TTC549 (cell line): ENCODE results near the gene CDK5R2.

Experiments
- FAIRE-seq: peaks from 2 replicates; lab custom pipeline; 2012; peaks lifted over from hg19 to GRCh38; lab: Jason Lieb, UNC

The CDK5R2 gene

DNA sequence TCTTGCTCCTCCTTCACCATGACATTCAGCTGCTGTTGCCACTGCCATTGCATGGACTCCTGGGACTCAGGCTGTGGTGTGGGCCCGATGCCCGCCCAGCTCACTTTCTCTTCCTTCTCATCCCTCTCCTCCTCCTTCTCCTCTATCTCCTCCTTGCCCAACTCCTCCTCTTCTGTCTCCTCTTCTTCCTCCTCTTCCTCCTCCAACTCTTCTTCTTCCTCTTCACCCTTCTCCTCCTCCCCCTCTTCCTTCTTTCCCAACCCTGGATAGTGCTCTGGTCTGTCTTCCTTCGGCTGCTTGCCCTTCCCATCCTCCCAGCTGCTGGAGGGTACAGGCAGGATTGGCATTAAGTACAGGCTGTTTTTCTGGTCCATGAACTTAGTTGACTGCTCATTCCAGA, 44.5 kb downstream of the CDK5R2 start:
- no peak for FAIRE-seq

DNA sequence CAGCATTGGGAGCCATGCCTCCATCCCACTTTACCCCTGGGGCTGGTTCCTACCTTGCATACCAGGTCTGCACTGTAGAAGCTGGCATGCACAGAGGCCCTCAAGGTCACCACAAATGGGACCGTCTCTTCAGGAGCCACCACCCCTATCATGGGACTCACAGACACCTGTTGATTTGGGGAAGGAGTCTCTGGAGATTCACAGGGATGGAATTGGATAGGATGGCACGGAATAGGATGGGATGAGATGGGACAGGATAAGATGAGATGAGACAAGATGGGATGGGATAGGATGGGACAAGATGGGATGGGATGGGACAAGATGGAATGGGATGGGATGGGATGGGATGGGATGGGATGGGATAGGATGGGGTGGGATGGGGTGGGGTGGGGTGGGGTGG, 49.8 kb downstream of the CDK5R2 start:
- FAIRE-seq, result no peak

DNA sequence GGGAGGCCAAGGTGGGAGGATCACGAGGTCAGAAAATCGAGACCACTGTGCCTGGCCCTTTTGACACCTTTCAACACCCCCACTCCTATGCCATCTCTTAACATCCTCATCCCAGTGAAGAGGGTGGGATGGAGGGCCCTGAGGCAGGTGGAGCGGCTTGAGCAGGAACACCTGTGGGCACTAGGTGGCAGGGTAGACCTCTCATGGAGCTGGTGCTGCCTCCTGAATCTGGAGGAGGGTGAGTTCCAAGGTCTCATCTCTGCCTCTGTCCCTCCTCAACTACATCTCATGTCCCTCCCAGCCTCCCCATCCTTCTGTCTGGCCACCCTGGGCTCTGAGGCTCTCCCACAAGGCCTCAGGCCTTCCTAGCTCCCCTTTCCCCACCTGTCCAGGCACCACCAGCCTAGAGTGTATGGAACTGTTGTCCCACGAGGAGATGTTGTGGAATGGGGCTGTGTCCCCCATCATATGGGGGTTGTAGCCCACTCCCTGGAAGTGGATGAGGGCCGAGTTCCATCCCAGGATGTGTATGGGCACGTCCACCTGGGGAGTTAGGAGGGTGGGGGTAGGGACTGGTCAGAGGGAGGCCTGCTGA, 50.8 kb downstream of the CDK5R2 start:
- FAIRE-seq, result no peak

DNA sequence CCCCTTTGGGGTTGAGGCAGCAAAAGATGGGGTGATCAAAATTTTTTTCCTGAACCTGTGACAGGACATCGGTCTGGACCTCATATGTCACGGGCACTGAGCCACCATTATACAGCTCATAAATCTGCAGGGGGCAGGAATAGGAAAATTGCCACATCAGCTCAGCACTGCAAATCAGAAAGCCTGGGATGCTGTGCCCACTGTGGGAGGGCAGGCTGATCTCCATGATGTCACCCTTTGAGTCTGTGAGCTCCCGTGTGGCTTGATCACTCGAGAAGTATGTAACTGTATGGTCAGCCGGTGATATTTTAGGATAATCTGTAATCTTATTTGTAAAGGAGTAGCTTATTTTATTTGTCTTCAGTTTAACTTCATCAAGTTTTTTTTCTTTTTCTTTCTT, 51.4 kb downstream of the CDK5R2 start:
- FAIRE-seq, result no peak
